Posterior vena cava (tissue), 2 donors: ENCODE results near the gene FGF8. TPM values are rescaled to one million over a fixed set of nuclear protein-coding genes. Genes with fewer than 3 reads are reported as not detected.
"Not testable (repeated sequence)": the region's sequence is repeated elsewhere in the genome, so short reads cannot be mapped to it uniquely, and the experiment has no call there.

Experiments
- DNase-seq: peaks from one replicate; pipeline ENCODE4 v3.0.0-alpha.2; 2020; ENCODE audit warnings: low spot score
- intact Hi-C, 2 donors: fragments of 100-400 bp; cut with DNase I; formaldehyde crosslinking; loops; one replicate each; pipeline versions ENCODE4 v1.14.1 to v1.14.2; 2022 to 2023
- long read RNA-seq, 2 donors: library from polyadenylated mRNA; unstranded; transcript quantifications; one replicate each; pipeline ENCODE4 v2.0.0, GENCODE V29; 2020 to 2021
- total RNA-seq, 2 donors: library from RNA; stranded (reverse); fragmentation: NEBNext Ultra II Directional; extraction: Animal tissue kit (Norgen Biotek cat#: 25700); gene quantifications; one replicate each; pipeline ENCODE4 v1.2.1, GENCODE V29; 2021
- donor health status: DM: yes; HTN: yes; CAD: no.
- donor health status: DM: yes; HTN: yes; CAD: no.

FGF8 gene, protein sequence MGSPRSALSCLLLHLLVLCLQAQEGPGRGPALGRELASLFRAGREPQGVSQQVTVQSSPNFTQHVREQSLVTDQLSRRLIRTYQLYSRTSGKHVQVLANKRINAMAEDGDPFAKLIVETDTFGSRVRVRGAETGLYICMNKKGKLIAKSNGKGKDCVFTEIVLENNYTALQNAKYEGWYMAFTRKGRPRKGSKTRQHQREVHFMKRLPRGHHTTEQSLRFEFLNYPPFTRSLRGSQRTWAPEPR
- not detected for total RNA-seq
- long read RNA-seq, donor 1 = 0 reads
- long read RNA-seq, donor 2 = 0 reads

DNA sequence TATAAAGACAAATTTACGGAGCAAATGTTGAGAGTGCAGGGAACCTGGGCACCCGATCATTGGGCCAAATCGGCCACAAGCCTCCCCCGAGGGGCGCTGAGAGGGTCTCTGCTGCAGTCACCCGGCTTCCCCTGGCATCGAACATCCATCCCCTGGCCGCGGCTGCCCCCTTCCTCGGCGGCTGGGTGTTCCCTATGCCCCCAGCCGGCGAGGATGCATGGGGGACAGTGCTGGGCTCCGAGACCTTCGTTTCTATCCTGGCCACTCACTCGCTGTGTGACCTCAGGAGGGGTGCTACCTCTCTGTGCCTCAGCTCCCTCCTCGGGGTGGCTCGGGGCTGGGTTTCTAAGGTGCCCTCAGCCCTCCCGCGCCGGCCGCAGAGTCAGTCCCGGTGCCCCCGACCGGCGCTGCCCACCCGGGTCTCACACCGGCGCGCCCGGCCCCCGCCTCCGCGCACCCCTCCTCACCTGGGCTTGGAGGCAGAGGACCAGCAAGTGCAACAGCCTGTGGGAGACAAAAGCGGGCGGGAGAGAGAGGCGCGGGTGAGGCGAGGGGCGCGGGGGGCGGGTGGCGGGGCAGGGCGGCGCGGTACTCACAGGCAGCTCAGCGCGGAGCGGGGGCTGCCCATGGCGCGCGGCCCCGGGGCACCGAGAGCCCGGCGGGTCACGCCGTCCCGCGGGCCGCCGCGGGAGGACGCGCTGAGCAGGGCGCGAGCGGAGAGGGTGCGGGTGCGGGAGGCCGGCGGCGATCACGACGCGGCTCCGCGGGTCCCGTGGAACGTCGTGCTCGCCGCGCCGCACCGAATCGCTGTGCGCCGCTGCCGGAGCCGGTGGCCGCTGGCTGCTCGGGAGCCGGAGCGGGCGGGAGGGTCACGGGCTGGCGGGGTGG, at the start of gene FGF8:
TSS of gene FGF8 (minus strand) at position 842 of the 888 bp plus-strand sequence. CDS start at position 628, 214 bp downstream.
- DNase-seq = peak; percentile 61
- intact Hi-C loops = no loop called here

DNA sequence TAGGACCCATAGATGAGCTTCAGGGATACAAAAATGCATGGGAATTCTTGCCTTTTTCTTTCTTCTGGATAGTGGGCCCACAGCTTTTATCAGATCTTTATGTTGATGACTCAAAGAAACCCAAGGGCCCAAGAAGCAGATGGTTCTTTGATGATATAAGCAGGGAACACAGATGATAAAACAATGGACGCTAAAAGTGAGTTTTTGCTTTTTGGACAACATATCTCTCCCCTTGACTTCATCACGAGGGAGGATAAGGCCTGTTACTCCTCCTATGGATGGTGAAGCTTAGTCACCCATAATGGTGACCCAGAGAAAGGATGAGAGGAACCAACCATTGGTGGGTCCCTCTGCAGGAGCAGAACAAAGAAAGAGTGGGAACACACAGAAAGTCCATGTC, 48.8 kb upstream of the FGF8 start:
- intact Hi-C loops = no loop called here
- DNase-seq = no peak

DNA sequence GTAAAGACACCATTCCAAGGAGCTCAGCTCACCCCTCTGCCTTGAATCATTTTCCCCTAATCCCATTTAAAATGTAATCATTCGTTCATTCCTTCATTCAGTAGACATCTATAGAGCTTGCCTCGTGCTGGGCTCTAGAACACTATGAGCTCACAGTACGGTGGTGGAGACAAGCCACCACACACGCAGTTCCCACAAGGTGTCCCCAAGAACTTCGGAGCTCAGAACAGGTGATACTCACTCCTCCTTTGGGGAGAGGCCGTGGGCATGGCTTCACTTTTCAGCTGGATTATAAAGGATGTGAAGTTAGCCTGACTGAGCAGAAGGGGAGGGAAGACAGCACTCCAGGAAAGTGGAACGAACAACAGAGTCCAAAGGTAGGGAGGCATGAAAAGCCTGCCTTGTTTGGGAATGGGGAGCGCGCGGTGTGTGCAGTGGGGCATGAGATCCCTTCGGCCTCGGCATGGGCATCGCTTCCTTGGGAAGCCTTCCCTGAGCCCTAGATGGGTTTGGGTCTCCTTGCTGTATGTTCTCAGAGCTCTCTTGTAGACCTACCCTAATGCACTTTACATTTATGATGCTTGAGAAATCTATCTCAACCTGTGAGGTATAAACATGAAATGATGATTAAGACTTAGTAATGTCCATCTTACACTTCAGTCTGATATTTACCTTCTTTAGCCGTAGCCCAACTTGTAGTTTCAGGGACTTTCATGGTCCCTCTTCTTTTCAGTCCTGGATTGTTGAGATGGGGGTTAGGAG, 43.1 kb upstream of the FGF8 start:
- intact Hi-C loops = no loop called here
- DNase-seq = no peak

DNA sequence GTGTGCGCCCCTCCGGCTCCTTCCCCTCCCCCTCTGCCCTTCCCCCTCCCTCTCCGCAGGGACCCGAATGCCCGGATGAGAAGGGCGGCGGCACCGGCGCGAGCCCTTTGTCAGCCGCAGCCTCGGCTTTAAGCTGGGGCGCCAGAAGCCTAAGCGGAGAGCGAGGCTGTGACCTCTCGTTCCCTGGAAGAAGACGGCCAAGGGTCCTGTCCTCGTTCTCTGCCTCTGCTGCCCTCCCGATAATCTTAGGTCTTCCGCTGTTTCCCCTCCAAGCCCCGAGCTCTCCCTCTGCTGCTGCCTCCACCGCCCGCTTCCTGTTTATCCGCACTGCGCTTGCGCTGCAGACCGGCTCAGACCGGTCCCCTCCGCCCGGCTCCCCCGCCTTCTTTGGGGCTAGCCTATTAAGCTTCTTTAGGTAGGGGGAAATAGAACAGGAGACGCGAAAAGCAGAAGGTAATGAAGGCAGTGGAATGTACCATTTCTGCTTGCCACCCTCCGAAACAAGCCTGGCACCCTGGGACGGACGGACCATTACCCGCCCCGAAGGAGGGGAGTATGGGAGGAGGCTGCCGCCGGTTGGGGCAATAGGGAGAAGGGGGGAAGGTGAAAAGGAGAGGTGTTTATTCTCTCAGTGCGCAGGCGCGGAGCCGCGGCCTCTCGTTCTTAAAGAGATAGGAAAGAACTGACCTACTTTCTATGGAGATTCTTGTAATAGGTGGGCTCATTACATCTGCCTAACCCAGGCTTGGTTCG, 42.4 kb upstream of the FGF8 start, which contains the start of gene OGA:
TSS of gene OGA (minus strand) at position 326 of the 753 bp plus-strand sequence. CDS start 422 bp downstream, outside the sequence.
- peak; percentile 99 for DNase-seq
- intact Hi-C loops = no loop called here

DNA sequence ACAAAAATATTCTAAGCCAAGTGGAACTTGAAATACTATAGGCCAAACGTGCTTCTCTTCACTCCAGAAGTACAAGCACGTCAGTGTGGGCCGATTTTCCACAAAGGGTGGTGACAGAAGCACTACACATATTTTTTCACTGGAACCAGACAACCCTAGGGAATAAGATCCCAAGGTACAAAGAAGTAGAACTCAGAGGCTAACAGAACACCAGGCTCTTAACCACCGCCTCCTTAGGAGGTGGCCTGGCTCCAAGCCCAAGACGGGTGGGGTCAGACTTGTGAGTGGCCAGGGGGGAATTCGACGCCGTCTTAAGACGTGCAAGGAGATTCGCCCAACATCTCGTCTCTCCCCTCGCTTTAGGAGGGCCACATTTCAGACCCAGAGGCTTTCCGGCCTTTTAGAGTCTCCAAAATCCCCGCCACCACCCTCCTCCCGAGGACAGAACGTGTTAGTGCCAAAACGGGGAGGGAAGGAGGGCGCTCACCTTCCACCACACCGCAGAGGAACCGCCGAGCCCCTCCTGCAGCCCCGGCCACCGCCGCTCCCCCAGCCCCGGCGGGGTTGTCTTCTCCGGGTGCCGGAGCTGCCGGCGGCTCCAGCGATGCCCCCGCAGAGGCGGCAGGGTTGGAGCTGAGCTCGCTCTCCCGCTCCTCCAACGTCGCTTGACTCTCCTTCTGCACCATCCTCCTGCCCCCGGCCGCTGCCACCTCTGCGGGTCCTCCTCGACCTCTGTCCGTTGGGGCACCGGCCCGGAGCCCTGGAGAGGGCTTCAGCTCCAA, 41.6 kb upstream of the FGF8 start:
- DNase-seq = peak; percentile 97
- intact Hi-C loops = no loop called here

DNA sequence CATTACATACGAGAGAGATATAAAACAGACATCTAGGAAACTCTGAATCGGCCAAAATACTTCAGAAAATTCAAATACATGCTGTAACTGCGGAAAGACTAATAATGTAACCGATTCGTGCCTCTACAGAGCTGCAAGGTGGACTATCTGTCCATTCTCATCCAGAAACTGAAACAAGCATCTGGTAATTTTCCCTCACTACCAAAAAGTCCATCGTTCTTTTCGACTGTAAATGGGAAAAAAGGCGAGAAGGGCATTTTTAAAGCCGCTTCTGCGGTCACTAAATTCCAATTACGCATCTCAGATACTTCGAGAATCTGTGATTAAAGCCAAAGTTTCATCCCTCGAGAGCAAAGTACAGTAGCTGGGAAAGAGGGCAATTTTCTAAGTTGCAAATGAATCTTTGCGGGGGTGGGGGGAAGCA, 41.0 kb upstream of the FGF8 start:
- intact Hi-C loops = no loop called here
- DNase-seq = no peak

DNA sequence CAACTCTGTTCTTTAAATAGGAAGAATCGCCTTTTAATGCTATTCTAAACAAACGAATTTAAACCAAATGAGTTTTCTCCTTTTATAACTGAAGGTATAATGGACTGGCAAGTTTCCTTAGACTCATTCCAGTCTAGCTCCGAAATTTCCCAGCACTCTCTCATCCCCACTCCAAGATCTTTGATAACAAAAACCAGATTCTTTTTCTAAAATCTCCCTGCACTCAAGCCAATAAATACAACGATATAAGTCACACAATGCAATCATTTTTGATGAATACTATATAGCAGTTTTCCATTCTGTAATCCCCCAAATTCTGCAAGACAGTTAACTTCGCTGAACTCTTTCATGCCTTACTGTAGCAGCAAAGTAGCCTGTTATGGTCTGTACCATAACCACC, 40.5 kb upstream of the FGF8 start:
- no peak for DNase-seq
- intact Hi-C loops = no loop called here

DNA sequence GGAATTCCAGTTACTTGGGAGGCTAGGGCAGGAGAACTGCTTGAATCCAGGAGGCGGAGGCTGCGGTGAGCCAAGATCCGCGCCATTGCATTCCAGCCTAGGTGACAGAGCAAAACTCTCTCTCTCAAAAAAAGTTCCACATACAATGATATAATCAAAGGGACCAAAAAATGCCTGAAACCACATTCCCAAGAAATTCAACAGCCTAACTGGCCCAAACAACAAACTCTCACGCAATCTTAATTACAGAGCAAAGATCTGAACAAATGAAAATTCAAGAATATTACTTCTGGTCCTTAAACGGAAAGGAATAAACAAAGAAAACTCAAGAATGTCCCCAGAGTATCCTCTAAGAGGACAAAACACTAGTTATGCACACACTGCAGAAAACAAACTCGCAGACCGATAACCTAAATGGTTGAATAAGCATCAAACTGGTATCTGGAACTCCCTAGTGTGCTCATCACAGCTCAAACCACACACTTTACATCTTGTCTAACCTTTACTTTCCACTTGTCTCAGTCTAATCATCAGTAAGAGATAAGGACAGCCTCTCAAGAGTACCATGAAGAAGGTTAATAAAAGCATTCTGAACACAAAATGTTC, 38.7 kb upstream of the FGF8 start:
- no peak for DNase-seq
- intact Hi-C loops = no loop called here

DNA sequence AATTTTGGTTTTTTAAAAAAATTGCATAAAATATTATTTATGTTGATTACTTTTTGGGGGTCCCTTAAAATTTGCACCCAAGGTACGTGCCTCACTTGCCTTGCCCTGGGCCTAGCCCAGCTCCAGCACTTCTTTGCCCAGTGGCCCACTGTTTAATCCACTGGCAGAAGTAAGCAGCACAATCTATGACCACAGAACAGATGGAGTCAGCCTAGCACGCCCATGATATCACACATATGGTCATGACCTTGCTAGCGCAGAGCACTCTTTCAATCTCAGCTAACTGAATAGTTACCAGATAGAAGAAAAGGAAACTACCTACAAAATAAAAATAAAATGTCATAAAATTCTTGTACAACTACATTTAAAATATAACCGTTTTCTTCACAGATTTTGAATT, 36.7 kb upstream of the FGF8 start:
- DNase-seq = no peak
- intact Hi-C loops = no loop called here

DNA sequence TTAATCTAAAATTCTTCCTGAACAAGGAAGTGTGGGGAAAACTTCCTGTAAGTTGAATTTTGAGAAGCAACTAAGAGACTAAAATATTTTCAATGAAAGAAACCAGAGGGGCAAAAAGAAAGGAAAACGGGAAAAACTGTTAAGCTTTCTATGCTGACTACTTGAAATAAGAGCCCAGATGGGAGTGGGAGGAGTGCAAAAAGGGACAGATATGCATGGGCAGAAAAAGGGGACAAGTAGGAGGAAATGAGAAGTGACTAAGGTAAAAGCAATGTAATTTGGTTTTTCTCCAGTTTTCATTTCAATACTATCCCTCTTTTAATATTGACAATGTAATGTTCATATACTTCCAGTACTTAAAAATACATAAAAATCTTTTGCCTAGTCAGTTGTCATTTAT, 31.2 kb upstream of the FGF8 start:
- intact Hi-C loops = no loop called here
- DNase-seq = no peak

DNA sequence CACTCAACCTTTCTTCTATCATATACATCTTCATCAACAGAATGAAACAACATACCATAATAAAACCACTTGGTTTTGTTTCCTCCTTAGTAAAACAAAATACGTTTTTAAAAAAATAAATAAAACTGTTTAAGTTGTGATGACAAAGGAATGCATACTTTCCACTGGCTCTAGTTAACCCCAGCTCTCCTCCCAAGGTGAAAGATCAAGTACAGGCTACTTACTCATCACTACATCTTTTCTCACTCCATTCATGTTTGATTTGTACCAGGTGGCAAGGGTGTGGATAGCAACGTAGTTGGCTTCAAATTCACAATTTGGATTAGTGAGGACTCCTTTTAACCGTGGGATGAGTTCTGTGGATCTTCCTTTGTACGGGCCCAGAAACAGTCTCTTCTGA, 27.6 kb upstream of the FGF8 start:
- DNase-seq = no peak

DNA sequence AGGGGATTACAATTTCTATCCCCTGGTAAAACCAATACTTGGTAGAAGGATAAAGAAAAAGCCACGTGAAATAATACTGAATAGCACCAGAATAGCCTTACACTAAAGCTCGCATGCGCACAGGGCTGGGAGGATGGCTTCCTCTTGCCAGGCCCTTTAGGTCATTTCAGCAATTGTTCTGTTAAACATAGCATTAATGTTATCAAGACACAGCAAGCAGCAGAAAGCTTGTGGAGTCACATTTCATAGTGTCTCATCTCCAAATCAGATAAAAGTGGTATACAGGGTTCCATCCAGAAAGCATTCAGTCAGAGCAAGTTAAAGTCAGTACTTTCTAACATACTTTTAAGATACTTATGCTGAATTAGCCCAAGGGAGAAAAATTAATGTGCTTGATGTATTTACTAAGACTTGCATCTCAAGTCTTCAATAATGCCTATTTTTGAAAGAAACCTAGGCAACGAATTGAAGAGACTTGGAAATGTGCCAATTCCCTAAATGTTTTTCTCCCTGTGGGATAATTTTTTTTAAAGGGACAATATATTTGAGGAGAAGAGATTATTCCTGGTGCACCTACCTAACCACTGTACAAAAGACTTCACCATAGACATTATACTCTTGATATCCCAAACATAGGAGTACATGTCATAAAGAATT, 21.6 kb upstream of the FGF8 start:
- DNase-seq = no peak
- intact Hi-C loops = no loop called here

More for the DNA sequence above, 27.6 kb upstream of the FGF8 start:
- intact Hi-C loops = no loop called here

DNA sequence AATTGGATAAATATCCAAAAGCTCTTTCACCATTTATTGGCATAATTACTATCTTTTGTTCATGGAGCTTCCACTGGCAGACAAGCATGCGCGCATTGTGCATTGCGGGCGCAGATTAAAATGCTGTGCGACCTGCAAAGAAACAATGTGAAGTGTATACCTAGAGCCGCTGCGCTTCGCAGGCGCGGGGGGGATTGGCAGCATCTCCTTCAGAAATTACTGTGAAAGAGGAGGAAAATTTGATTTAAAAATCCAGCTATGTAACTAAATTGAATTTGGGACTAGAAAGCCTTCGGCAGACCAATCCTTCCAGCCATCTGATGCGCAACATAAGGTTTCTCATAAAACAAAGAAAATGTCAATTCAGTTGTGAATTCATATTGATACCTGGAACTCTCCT, 17.6 kb upstream of the FGF8 start:
- no peak for DNase-seq
- intact Hi-C loops = no loop called here

DNA sequence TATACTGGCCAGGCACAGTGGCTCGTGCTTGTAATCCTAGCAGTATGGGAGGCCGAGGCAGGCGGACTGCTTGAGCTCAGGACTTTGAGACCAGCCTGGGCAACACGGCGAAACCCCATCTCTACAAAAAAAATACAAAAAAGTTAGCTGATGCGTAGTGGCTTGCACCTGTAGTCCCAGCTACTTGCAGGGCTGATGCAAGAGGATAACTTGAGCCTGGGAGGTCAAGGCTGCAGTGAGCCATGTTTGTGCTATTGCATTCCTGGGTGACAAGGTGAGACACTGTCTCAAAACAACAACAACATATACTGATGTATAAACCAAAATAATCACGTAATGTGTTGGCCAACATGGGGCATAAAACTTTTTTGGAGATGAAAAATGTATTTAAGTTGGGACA, 13.8 kb upstream of the FGF8 start:
- intact Hi-C loops = loop anchor here in 1 of 2 donors (10.0 kb wide), 1 partner anchor 185 kb away; no protein-coding TSS in a partner anchor
- no peak for DNase-seq

DNA sequence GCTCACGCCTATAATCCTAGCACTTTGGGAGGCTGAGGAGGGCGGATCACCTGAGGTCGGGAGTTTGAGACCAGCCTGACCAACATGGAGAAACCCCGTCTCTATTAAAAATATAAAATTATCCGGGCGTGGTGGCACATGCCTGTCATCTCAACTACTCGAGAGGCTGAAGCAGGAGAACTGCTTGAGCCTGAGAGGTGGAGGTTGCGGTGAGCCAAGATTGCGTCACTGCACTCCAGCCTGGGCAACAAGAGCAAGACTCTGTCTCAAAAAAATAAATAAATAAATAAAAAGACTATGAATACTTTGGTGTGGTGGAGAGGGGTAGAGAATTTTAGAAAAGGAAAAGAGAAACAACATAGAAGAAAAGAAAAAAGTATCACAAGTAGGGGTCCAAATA, 13.3 kb upstream of the FGF8 start:
- intact Hi-C loops = loop anchor here in 1 of 2 donors (10.0 kb wide), 1 partner anchor 184 kb away; no protein-coding TSS in a partner anchor
- DNase-seq = not testable (repeated sequence)

DNA sequence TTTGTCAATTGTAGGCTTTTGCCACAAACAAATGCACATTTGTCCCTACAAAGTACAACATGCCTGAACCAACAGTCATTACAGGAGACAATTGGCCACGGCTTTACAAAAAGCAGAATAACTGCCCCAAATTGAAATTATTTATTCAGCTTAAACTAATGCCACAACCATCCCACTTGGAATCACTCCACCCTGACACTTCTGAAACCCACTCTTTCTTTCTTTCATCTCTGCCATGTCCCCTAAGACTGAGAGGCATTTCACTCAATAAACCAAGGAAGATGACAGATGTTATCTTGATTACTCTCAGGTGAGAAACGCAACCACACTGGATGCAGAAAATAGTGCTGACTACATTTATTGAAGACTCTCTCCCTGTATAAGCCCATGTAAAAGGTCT, 9.9 kb upstream of the FGF8 start:
- no peak for DNase-seq
- intact Hi-C loops = loop anchor here in 1 of 2 donors (10.0 kb wide), 1 partner anchor 181 kb away; no protein-coding TSS in a partner anchor

DNA sequence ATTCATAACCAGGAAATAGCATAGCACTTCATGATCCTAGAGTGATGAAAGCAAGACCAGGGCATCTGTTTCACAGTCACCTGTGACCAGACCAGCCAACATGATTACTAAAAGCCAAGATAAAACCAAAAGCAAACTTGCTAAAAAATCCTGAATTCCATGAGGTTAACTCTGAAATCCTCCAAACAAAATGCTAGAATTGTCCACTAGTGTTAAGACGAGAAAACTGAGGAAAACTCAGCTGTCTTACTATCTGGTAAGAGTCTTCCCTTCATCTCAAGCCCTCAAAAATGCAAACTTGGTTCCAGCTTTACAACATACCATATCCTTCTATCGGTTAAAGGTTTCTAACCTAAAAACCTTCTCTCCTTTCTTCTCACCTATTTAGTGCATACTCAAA, 8.6 kb upstream of the FGF8 start:
- intact Hi-C loops = loop anchor here in 1 of 2 donors (10.0 kb wide), 1 partner anchor 180 kb away; no protein-coding TSS in a partner anchor
- DNase-seq = no peak
